Activated T-cell treated with anti-CD3 and anti-CD28 coated beads for 48 hours (primary cell): ENCODE measurements around the gene TCF7L1.
"Not testable (repeated sequence)": the region's sequence is repeated elsewhere in the genome, so short reads cannot be mapped to it uniquely, and the experiment has no call there.

Source experiments
- DNase-seq: peaks from one replicate; pipeline ENCODE4 v3.0.0-alpha.2; 2020; ENCODE audit warnings: low read depth

TCF7L1 gene

GRCh38 chr2:85326406-85327159, 193.4 kb downstream of the TCF7L1 start:
- DNase-seq: peak; percentile 16

GRCh38 chr2:85327160-85327821, 194.1 kb downstream of the TCF7L1 start:
- DNase-seq: peak; percentile 37

GRCh38 chr2:85327822-85328617, 194.8 kb downstream of the TCF7L1 start, which contains the start of gene TGOLN2:
TSS of gene TGOLN2 (minus strand) at chr2:85327989. CDS start at chr2:85327962, 27 bp downstream.
- DNase-seq: peak; percentile 93

- no peak for DNase-seq
Measured at GRCh38 chr2:85329181-85329651, 196.0 kb downstream of the TCF7L1 start.

- not testable (repeated sequence) for DNase-seq
Measured at GRCh38 chr2:85329701-85330100, 196.5 kb downstream of the TCF7L1 start.

- DNase-seq: no peak
Measured at GRCh38 chr2:85330839-85331636, 197.8 kb downstream of the TCF7L1 start.

GRCh38 chr2:85333877-85334276, 200.7 kb downstream of the TCF7L1 start:
- DNase-seq: not testable (repeated sequence)

GRCh38 chr2:85334928-85335327, 201.7 kb downstream of the TCF7L1 start:
- DNase-seq: no peak

- no peak for DNase-seq
Measured at GRCh38 chr2:85340034-85340892, 207.1 kb downstream of the TCF7L1 start.

GRCh38 chr2:85341269-85342029, 208.3 kb downstream of the TCF7L1 start:
- no peak for DNase-seq

- DNase-seq: no peak
Measured at GRCh38 chr2:85342156-85342555, 209.0 kb downstream of the TCF7L1 start.

- not testable (repeated sequence) for DNase-seq
Measured at GRCh38 chr2:85343207-85343895, 210.2 kb downstream of the TCF7L1 start.

GRCh38 chr2:85344356-85344954, 211.3 kb downstream of the TCF7L1 start:
- no peak for DNase-seq

GRCh38 chr2:85347599-85347998, 214.4 kb downstream of the TCF7L1 start:
- no peak for DNase-seq

GRCh38 chr2:85353876-85354285, 220.7 kb downstream of the TCF7L1 start:
- DNase-seq: peak; percentile 5

GRCh38 chr2:85354286-85355072, 221.3 kb downstream of the TCF7L1 start, which contains the start of the genes ELMOD3 and RETSAT:
TSS of gene ELMOD3 (plus strand) at chr2:85354769. CDS start at chr2:85357199, 2,430 bp downstream.
TSS of gene RETSAT (minus strand) at chr2:85354528. CDS start at chr2:85354507, 21 bp downstream.
- DNase-seq: peak; percentile 92

GRCh38 chr2:85355073-85355410, 221.8 kb downstream of the TCF7L1 start:
- no peak for DNase-seq

- DNase-seq: no peak
Measured at GRCh38 chr2:85355521-85355920, 222.3 kb downstream of the TCF7L1 start.
